Tibial nerve (tissue), 3 donors: ENCODE results near the gene GPR158.

ENCODE experiments used
- CTCF ChIP-seq, 5 experiments: fragments of 200-600 bp in 3 of 5; fragments of 450-650 bp in 2 of 5; sonication (generic) in 3 of 5; IDR thresholded peaks; one replicate each; pipeline ENCODE4 v1.5.1; 2016 to 2019; ENCODE audit warnings: antibody characterized with exemption in 5 of 5, mild to moderate bottlenecking in 3 of 5, moderate library complexity in 2 of 5
- POLR2A ChIP-seq, 2 donors: fragments of 450-650 bp; IDR thresholded peaks; one replicate each; pipeline ENCODE4 v1.6.1; 2017; ENCODE audit warnings: antibody characterized with exemption in 2 of 2, mild to moderate bottlenecking in 2 of 2, moderate library complexity in 2 of 2

- TF ChIP-seq CTCF (IDR thresholded peaks at IDR 0.05), result no peak
- no peak for TF ChIP-seq POLR2A (IDR thresholded peaks at IDR 0.05)
Measured at GRCh38 chr10:25159591-25159990, 15.2 kb upstream of the GPR158 start.
